B cell (primary cell): Measurements from ENCODE around the gene NCL. TPM values are rescaled to one million over a fixed set of nuclear protein-coding genes. Genes with fewer than 3 reads are reported as not detected.

Source experiments
- ATAC-seq: fragments of 200-7000 bp; cut with Tn5 transposase; one replicate; pipeline ENCODE4 v1.10.0; 2021; ENCODE audit warnings: low read depth, mild to moderate bottlenecking, moderate number of reproducible peaks, moderate library complexity
- CTCF ChIA-PET: fragments of 350-600 bp; sonication (Branson Sonifier 250); formaldehyde crosslinking; loops from one replicate; lab custom pipeline; 2021; ENCODE audit warnings: antibody characterized with exemption, inconsistent platforms; lab: Charles Lee
- POLR2A ChIA-PET: fragments of 350-600 bp; sonication (Branson Sonifier 250); formaldehyde crosslinking; loops from one replicate; lab custom pipeline; 2021; ENCODE audit warnings: antibody characterized with exemption; lab: Charles Lee
- DNase-seq: peaks from one replicate; pipeline ENCODE4 v3.0.0; 2013
- H2AFZ ChIP-seq: 2 replicates; pipeline ENCODE4 v1.6.1; 2012; ENCODE audit warnings: mild to moderate bottlenecking, low read depth, low read length; ENCODE audit not compliant: insufficient read depth, poor library complexity, severe bottlenecking
- H3K27ac ChIP-seq, 2 donors: 1 replicate in 1 of 2; 2 replicates in 1 of 2; pipeline ENCODE4 v1.5.1; 2012 to 2013; ENCODE audit warnings: low read length in 2 of 2, mild to moderate bottlenecking in 2 of 2, moderate library complexity in 1 of 2
- H3K27me3 ChIP-seq, 4 experiments: fragments of 200-600 bp in 1 of 4; sonication (generic) in 1 of 4; replicated peaks in 1 of 4; 1 replicate in 2 of 4; 2 replicates in 2 of 4; pipeline versions ENCODE4 v1.6.1 to v1.7.0; 2013 to 2016; ENCODE audit warnings: low read length in 3 of 4, mild to moderate bottlenecking in 2 of 4, mixed read lengths in 1 of 4, moderate library complexity in 1 of 4; ENCODE audit not compliant: insufficient read depth in 4 of 4, control insufficient read depth in 3 of 4; ENCODE audit errors: control extremely low read depth in 1 of 4
- H3K36me3 ChIP-seq, 2 experiments: replicated peaks in 1 of 2; 1 replicate in 1 of 2; 2 replicates in 1 of 2; pipeline versions ENCODE4 v1.6.1 to v1.7.1; 2013; ENCODE audit warnings: low read length in 1 of 2; ENCODE audit not compliant: insufficient read depth in 2 of 2, control insufficient read depth in 1 of 2; ENCODE audit errors: control extremely low read depth in 1 of 2, extremely low read depth in 1 of 2
- H3K4me1 ChIP-seq, 2 donors: fragments of 200-600 bp in 1 of 2; sonication (generic) in 1 of 2; 1 replicate in 1 of 2; 2 replicates in 1 of 2; pipeline versions ENCODE4 v1.5.1 to v1.6.1; 2013 to 2017; ENCODE audit warnings: low read length in 2 of 2; ENCODE audit not compliant: control insufficient read depth in 2 of 2, insufficient read depth in 2 of 2
- H3K4me2 ChIP-seq: replicated peaks from 2 replicates; pipeline ENCODE3; 2012; ENCODE audit warnings: mild to moderate bottlenecking, low read depth, low read length; ENCODE audit not compliant: poor library complexity, severe bottlenecking
- H3K4me3 ChIP-seq, 5 experiments: fragments of 200-600 bp in 1 of 5; sonication (generic) in 1 of 5; 1 replicate in 3 of 5; 2 replicates in 2 of 5; pipeline versions ENCODE4 v1.5.1 to v1.7.0; 2011 to 2016; ENCODE audit warnings: low read length in 4 of 5, mild to moderate bottlenecking in 4 of 5, low read depth in 2 of 5, control low read depth in 1 of 5, moderate library complexity in 1 of 5; ENCODE audit not compliant: insufficient read depth in 1 of 5; ENCODE audit errors: control extremely low read depth in 1 of 5, extremely low read depth in 1 of 5
- H3K79me2 ChIP-seq: fragments of 200-600 bp; sonication (generic); one replicate; pipeline ENCODE4 v1.6.0; 2016; ENCODE audit warnings: low read length; ENCODE audit not compliant: control insufficient read depth, insufficient read depth
- H3K9ac ChIP-seq: fragments of 200-600 bp; sonication (generic); 2 replicates; pipeline ENCODE4 v1.6.1; 2017; ENCODE audit warnings: mild to moderate bottlenecking, low read length, moderate library complexity
- H3K9me3 ChIP-seq, 3 donors: one replicate each; pipeline versions ENCODE4 v1.6.1 to v1.7.1; 2013; ENCODE audit warnings: low read length in 2 of 3; ENCODE audit not compliant: control insufficient read depth in 2 of 3, insufficient read depth in 1 of 3; ENCODE audit errors: control extremely low read depth in 1 of 3
- H4K20me1 ChIP-seq: 2 replicates; pipeline ENCODE4 v1.6.0; 2012; ENCODE audit warnings: mild to moderate bottlenecking, low read length; ENCODE audit not compliant: insufficient read depth, control insufficient read depth, poor library complexity, severe bottlenecking
- H3K27ac Mint-ChIP-seq: one replicate; pipeline ENCODE4 v1.8.0; 2021; ENCODE audit warnings: mixed read lengths
- H3K27me3 Mint-ChIP-seq: one replicate; pipeline ENCODE4 v1.8.0; 2021; ENCODE audit warnings: mixed read lengths
- H3K4me1 Mint-ChIP-seq: one replicate; pipeline ENCODE4 v1.8.0; 2021; ENCODE audit warnings: mixed read lengths
- H3K4me3 Mint-ChIP-seq: one replicate; pipeline ENCODE4 v1.8.0; 2021; ENCODE audit warnings: mixed read lengths
- H3K9me3 Mint-ChIP-seq: one replicate; pipeline ENCODE4 v1.8.0; 2022; ENCODE audit warnings: mixed read lengths; ENCODE audit not compliant: insufficient read depth
- EZH2 ChIP-seq: IDR thresholded peaks from 2 replicates; pipeline ENCODE4 v1.6.1; 2012; ENCODE audit warnings: borderline replicate concordance, low read depth, mild to moderate bottlenecking, moderate library complexity, low read length; ENCODE audit not compliant: insufficient read depth, poor library complexity, severe bottlenecking
- WGBS: methylation state at CpG from one replicate; pipeline ENCODE4 v1.1.5; 2013; ENCODE audit warnings: missing lambda C conversion rate; ENCODE audit not compliant: insufficient coverage; 5-methylcytosine and 5-hydroxymethylcytosine counted together
- intact Hi-C: fragments of 100-400 bp; cut with micrococcal nuclease; formaldehyde crosslinking; loops from one replicate; pipeline ENCODE4 v1.10.0; 2022
- polyA plus RNA-seq: library from polyadenylated mRNA; depleted of rRNA; stranded (reverse); fragments of >200 nt; gene quantifications from 2 replicates; pipeline ENCODE4 v1.2.3, GENCODE V29; 2012
- total RNA-seq, 2 donors: library from RNA; stranded (reverse); fragments of 120-200 nt in 1 of 2; gene quantifications; 1 replicate in 1 of 2; 2 replicates in 1 of 2; pipeline versions ENCODE4 v1.2.3 to v1.2.4, GENCODE V29; 2013 to 2022
- TF ChIP-seq, protein P1 (sequence below): fragments of 200-600 bp; IDR thresholded peaks from one replicate; pipeline ENCODE4 v1.8.0; 2022; ENCODE audit warnings: antibody characterized with exemption, mild to moderate bottlenecking

The NCL gene
- total and polyA plus RNA-seq, 2 donors (not counting 1 experiment from before 2014, with no cell fraction given): 25.8 to 439 TPM

GRCh38 chr2:231467613-231468530 lies 3.6 kb upstream of the NCL start:
- H3K27ac Mint-ChIP-seq: no peak overlapping the region
- WGBS: 93% methylated on average over 11 of the region's 12 CpGs
- Histone ChIP-seq H3K4me3 (no peak overlapping the region), H3K27me3 (no peaks in the 10 kb centered on the region), H3K36me3 (peaks cover 0 to 3% of the 10 kb centered on the region in 2 experiments), H3K27ac (no peak overlapping the region), H2AFZ (no peak overlapping the region), H3K79me2 (peaks cover 9% of the 10 kb centered on the region), H4K20me1 (peaks cover 14% of the 10 kb centered on the region), H3K9me3 (no peaks in the 10 kb centered on the region), H3K9ac (no peak overlapping the region), H3K4me2 (no peak overlapping the region), H3K4me1 (peaks cover 15 to 20% of the 10 kb centered on the region in 2 donors)
- CTCF ChIA-PET: interaction anchor here (1.1 to 3.0 kb wide), 4 partner anchors 15 to 53 kb away, joined by 3 to 10 read pairs (median 5); no protein-coding TSS in a partner anchor
- intact Hi-C loops: no loop called here
- H3K9me3 Mint-ChIP-seq: no peaks in the 10 kb centered on the region
- no peaks in the 10 kb centered on the region for H3K27me3 Mint-ChIP-seq
- peaks cover 18% of the 10 kb centered on the region for H3K4me1 Mint-ChIP-seq
- TF ChIP-seq, protein P1, sequence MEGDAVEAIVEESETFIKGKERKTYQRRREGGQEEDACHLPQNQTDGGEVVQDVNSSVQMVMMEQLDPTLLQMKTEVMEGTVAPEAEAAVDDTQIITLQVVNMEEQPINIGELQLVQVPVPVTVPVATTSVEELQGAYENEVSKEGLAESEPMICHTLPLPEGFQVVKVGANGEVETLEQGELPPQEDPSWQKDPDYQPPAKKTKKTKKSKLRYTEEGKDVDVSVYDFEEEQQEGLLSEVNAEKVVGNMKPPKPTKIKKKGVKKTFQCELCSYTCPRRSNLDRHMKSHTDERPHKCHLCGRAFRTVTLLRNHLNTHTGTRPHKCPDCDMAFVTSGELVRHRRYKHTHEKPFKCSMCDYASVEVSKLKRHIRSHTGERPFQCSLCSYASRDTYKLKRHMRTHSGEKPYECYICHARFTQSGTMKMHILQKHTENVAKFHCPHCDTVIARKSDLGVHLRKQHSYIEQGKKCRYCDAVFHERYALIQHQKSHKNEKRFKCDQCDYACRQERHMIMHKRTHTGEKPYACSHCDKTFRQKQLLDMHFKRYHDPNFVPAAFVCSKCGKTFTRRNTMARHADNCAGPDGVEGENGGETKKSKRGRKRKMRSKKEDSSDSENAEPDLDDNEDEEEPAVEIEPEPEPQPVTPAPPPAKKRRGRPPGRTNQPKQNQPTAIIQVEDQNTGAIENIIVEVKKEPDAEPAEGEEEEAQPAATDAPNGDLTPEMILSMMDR: no peak
- no peak for TF ChIP-seq EZH2
- H3K4me3 Mint-ChIP-seq: no peak overlapping the region
- DNase-seq (no peak), ATAC-seq (no peak)
- POLR2A ChIA-PET: no interaction called here
